Measurements from ENCODE around the gene HOXA5.

HOXA5 gene

DNA sequence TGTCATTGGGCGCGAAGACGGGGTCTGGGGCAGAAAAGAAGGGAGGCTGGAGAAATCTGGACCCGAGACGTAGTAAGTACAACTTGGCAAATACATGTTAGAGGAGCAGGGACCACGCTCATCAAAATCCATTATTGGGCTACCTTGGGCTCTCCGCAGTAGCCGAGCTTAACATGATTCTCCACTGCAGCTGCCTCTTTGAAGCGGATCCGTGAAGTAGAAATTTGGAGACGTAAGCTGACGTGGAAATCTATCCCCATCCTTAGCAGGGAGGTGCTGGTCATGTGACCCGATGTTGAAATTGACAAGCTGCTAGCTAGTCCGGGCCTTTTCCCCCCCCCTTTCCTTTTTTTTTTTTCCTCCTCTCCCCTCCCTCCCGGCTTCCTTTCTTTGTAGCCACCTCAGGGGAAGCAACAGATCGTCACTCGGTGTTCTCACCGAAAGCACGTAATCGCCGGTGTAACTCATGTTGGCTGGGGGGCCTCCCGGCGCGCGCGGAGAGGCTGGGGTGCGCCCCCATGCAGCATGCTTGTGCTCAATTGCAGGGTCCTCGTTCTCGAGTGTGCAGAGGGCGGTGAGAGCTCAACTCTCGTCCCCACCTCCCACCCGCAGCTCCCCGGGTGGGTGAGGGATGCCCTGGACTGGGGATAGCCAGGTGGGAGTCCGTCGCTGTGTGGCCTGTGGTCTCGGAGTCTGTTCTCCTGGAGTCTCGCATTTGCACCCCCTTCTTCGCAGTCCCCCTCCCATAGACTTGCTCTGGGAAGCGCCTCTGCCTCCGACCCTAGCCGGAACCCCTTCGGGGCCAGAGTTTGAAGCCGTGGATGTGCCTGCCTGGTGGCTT, 41.8 kb upstream of the HOXA5 start, which contains the start of gene HOXA11:
HOXA11 (minus strand) TSS at position 220 of the 841 bp plus-strand sequence; CDS start at position 132, 88 bp downstream.
- in situ Hi-C loops (cut with MboI; ENCODE audit: low pct_unique_long_range_greater_than_20kb, low sequenced_read_pairs, unreplicated experiment): no loop called here
- no peak for TF ChIP-seq CTCF (IDR thresholded peaks at IDR 0.05; ENCODE audit: extremely low read depth, insufficient read depth, missing control alignments)
- DNase-seq (ENCODE audit: low spot score): no peak

- peak; percentile 75 for DNase-seq (ENCODE audit: low spot score)
- TF ChIP-seq CTCF (IDR thresholded peaks at IDR 0.05; ENCODE audit: extremely low read depth, insufficient read depth, missing control alignments): no peak
- in situ Hi-C loops (cut with MboI; ENCODE audit: low pct_unique_long_range_greater_than_20kb, low sequenced_read_pairs, unreplicated experiment): no loop called here
These were observed 41.0 kb upstream of the HOXA5 start for GRCh38 chr7:27184337-27185012.

DNA sequence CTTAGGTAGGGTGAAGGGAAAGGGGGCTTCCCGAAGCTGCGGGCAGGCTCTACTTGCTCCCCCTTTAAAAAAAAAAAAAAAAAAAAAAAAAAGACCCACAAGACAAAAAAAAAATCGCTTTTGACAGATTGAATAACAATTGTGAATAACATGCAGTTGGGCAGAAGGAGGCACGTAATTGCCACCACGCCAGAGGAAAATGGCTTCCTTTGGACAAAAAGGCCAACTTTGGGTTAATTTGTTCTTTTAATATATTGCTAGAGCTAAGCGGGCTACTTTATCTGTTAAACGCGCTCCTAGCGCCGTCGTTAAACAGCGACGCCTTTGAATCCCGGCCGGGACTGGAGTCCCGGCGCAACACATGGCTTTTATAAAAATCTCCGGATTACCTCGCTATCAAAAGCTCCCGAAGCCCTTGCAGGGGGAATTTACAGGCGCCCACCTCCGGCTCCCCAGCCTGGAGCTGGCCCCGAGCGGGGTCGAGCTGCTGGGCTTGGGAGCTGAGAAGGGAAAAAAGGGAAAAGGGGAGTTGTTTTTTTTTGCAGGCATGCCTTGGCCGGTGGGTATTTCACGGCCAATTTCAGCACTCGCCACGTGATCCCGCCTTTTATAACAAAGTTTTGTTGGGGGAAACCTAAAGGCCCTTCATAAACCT, 40.3 kb upstream of the HOXA5 start:
- TF ChIP-seq CTCF (IDR thresholded peaks at IDR 0.05; ENCODE audit: extremely low read depth, insufficient read depth, missing control alignments): no peak
- in situ Hi-C loops (cut with MboI; ENCODE audit: low pct_unique_long_range_greater_than_20kb, low sequenced_read_pairs, unreplicated experiment): no loop called here
- DNase-seq (ENCODE audit: low spot score): no peak

DNA sequence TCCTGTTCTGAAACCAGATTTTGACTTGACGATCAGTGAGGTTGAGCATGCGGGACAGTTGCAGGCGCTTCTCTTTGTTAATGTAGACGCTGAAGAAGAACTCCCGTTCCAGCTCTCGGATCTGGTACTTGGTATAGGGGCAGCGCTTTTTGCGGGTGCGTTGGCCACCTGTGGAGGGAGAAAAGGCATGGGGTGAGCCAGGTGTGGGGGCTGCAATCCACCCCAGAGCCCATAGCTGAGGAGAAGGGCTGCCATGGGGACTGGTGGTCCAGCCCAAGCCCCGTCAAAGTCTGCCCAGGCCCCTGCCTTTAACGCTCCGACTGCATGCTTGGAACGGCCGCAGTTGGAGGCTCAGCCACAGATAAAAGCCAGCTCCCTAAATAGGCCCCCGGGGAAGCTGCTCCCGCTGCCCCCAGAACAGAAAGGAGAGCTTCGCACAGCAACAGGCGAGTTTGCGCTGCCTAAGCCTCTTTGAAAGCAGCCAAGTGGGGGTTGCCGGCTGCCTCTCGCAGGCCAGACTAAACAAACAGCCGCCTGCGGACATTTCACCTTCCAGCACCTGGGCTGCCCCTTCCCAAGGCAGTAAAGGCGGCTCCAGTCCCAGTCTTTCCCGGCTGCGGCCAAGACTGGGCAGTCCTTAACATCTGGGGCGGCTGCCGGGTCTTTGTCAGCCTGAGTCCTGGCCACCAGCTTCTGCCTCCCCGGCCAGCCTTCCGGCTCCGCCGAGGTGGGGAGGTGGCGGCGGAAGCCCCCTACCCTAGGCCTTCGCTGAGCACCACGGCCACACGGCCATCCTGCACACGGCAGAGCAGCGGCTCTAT, 39.6 kb upstream of the HOXA5 start:
- no peak for DNase-seq (ENCODE audit: low spot score)
- in situ Hi-C loops (cut with MboI; ENCODE audit: low pct_unique_long_range_greater_than_20kb, low sequenced_read_pairs, unreplicated experiment): no loop called here
- TF ChIP-seq CTCF (IDR thresholded peaks at IDR 0.05; ENCODE audit: extremely low read depth, insufficient read depth, missing control alignments): no peak

DNA sequence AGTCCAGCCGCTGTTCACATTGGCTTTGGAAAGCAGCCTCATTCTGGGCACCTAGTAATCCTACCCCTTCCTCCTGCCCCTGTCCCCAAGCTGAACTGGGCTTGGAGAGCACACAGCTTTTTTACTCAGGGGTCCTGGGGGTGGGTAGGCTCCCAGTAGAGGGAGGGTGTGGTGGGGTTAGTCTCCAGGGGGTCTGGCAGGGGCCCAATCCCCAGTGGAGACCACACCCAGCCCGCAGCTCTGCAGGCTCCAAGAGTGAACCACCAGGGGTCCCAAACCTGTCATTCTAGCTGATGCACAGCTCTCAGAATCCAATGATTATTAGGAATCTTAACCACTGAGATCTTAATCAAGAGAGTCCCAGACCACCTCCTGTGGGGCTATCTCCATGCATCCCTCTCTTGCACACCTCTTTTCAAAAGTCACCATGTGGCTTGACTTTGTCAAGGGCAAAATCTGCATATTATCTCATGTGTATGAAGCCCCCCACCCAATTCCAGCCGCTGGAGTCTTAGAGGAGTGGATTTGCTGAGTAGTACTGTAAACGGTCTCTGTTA, 38.9 kb upstream of the HOXA5 start:
- in situ Hi-C loops (cut with MboI; ENCODE audit: low pct_unique_long_range_greater_than_20kb, low sequenced_read_pairs, unreplicated experiment): no loop called here
- DNase-seq (ENCODE audit: low spot score): no peak
- TF ChIP-seq CTCF (IDR thresholded peaks at IDR 0.05; ENCODE audit: extremely low read depth, insufficient read depth, missing control alignments): no peak
